ENCODE data around the gene LRRC45.

Gene LRRC45

DNA sequence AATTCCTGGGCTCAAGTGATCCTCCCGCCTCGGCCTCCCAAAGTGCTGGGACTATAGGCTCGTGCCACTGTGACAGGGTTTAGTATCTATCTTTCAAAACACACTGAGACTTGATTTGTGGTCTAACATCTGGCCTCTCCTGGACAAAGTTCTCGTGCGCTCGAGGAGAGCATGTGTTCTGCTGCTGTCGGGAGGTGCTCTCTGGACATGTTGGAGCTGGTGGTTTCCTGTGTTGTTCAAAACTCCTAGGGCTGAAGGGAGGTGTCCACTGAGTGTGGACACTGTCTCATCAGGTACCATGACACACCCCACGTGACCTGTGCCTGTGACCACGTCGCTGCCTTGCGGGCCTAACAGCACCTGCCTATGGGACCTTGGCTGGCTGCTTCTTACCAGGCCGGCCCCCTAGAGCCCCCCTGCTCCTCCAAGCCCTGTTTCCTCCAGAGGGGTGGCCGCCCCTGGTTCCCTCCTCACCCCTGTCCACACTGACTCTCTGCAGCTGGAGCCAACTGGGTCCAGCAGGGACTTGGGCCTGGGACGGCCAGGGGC is 22.9 kb downstream of the LRRC45 start:
- no peak for DNase-seq (ENCODE audit: low read depth)
- no peak for TF ChIP-seq POLR2A (IDR thresholded peaks at IDR 0.05; ENCODE audit: extremely low read depth, insufficient read length)
- no peak for TF ChIP-seq MYC (IDR thresholded peaks at IDR 0.05; ENCODE audit: low read depth, low read length)
- TF ChIP-seq, protein P1, sequence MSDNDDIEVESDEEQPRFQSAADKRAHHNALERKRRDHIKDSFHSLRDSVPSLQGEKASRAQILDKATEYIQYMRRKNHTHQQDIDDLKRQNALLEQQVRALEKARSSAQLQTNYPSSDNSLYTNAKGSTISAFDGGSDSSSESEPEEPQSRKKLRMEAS (IDR thresholded peaks at IDR 0.05; ENCODE audit: low read depth, low read length), result no peak
- TF ChIP-seq, protein P2, sequence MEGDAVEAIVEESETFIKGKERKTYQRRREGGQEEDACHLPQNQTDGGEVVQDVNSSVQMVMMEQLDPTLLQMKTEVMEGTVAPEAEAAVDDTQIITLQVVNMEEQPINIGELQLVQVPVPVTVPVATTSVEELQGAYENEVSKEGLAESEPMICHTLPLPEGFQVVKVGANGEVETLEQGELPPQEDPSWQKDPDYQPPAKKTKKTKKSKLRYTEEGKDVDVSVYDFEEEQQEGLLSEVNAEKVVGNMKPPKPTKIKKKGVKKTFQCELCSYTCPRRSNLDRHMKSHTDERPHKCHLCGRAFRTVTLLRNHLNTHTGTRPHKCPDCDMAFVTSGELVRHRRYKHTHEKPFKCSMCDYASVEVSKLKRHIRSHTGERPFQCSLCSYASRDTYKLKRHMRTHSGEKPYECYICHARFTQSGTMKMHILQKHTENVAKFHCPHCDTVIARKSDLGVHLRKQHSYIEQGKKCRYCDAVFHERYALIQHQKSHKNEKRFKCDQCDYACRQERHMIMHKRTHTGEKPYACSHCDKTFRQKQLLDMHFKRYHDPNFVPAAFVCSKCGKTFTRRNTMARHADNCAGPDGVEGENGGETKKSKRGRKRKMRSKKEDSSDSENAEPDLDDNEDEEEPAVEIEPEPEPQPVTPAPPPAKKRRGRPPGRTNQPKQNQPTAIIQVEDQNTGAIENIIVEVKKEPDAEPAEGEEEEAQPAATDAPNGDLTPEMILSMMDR (IDR thresholded peaks at IDR 0.05; ENCODE audit: low read depth, low read length), result no peak

DNA sequence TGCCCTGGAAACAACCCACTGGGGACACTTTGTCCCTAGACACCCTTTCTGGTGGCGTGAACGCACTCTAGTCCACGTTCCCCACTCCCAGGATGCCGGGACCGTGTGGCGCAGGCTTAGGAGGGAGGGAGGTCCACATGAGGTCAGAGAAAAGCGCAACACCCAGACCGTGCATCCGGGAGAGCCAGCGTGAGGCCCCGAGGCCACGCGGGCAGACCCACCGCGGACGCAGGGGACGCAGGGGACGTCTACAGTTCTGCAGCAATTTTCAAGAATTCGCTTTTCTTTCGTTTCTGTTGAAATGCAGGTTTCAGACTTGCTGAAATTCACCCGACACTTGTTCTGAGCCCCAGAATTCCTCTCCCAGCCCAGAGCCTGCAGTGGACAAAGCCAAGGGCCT is 23.8 kb downstream of the LRRC45 start:
- no peak overlapping the region for H3K4me3 ChIP-seq (ENCODE audit: low read depth, low read length)
- no peak for DNase-seq (ENCODE audit: low read depth)
- TF ChIP-seq, protein P2 (IDR thresholded peaks at IDR 0.05; ENCODE audit: low read depth, low read length), result no peak
- TF ChIP-seq MYC (IDR thresholded peaks at IDR 0.05; ENCODE audit: low read depth, low read length) (no peak), POLR2A (IDR thresholded peaks at IDR 0.05; ENCODE audit: extremely low read depth, insufficient read length) (no peak)
- TF ChIP-seq, protein P1 (IDR thresholded peaks at IDR 0.05; ENCODE audit: low read depth, low read length), result no peak

More for the DNA sequence above, 22.9 kb downstream of the LRRC45 start:
- no peak overlapping the region for H3K4me3 ChIP-seq (ENCODE audit: low read depth, low read length)

DNA sequence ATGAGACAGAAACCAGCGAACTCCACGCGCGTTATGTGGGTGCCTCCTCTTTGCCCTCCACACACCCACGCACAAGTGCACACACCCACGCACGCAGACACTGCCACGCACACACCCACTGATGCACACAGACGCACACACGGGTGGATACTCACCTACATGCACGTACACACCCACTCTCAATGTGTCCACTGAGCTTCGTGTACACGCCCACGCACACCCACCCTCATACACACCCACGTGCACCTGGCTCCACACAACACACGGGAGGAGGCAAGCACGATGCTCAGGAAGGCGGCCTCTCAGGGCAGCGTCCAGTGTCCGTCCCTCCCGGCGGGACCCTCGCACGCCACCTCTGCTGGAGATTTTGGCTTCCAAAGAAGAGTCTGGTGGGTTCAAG is 24.3 kb downstream of the LRRC45 start:
- TF ChIP-seq, protein P1 (IDR thresholded peaks at IDR 0.05; ENCODE audit: low read depth, low read length), result no peak
- no peak for TF ChIP-seq MYC (IDR thresholded peaks at IDR 0.05; ENCODE audit: low read depth, low read length)
- no peak for TF ChIP-seq POLR2A (IDR thresholded peaks at IDR 0.05; ENCODE audit: extremely low read depth, insufficient read length)
- TF ChIP-seq, protein P2 (IDR thresholded peaks at IDR 0.05; ENCODE audit: low read depth, low read length), result no peak
- no peak for DNase-seq (ENCODE audit: low read depth)
- no peak overlapping the region for H3K4me3 ChIP-seq (ENCODE audit: low read depth, low read length)

DNA sequence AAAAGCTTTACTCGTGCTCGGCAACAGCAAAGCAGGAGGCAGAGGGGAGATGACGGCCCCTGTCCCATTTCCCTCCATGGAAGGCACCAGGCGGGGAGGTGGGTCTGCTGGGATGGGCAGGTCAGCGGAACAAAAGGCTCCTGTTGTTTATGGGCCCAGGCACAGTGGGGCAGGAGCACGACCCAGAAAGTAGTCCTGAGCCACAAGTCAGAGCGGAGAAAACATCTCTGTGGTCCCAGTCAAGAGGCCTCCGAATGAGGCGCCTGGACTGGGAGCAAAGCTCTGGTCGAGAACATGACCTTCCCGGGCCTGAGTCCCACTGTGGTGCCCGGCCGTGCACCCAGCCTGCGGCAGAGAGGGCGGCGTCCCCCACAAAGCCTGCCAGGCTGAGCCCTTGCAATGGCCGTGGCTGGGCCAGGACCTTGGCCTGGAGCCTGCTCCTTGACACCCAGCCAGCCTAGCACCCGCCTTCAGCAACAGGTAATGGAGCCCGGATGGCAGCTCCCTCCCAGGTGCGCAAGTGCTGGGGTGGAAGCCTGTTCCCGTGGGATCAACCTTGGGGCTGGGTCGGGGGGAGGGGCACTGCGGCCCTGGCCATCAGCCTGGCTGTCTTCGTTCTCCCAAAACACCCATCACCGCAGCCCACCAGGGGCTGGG is 24.9 kb downstream of the LRRC45 start:
- DNase-seq (ENCODE audit: low read depth), result no peak
- no peak overlapping the region for H3K4me3 ChIP-seq (ENCODE audit: low read depth, low read length)
- TF ChIP-seq POLR2A (IDR thresholded peaks at IDR 0.05; ENCODE audit: extremely low read depth, insufficient read length) (no peak), MYC (IDR thresholded peaks at IDR 0.05; ENCODE audit: low read depth, low read length) (no peak)
- TF ChIP-seq, protein P1 (IDR thresholded peaks at IDR 0.05; ENCODE audit: low read depth, low read length), result no peak
- TF ChIP-seq, protein P2 (IDR thresholded peaks at IDR 0.05; ENCODE audit: low read depth, low read length), result no peak

DNA sequence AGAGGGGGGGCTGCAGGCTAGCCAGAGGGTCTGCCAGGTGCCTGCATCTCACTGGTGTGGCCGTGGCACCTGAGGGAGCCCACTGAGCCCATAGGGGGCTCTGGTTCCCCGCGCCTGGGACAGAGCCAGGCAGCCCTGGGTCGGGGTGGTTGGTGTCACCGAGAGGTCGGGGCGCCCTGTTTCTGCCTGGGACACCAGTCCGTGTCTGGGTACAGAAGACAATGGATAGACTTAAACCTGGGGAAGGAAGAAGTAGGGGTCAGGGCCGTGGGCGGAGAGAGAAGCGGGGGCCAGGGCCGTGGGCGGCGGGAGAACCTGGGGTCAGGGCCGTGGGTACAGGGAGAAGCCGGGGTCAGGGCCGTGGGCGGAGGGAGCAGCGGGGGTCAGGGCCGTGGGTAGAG is 25.5 kb downstream of the LRRC45 start:
- no peak for DNase-seq (ENCODE audit: low read depth)
- H3K4me3 ChIP-seq (ENCODE audit: low read depth, low read length), result no peak overlapping the region

More for the DNA sequence above, 25.5 kb downstream of the LRRC45 start:
- TF ChIP-seq, protein P1 (IDR thresholded peaks at IDR 0.05; ENCODE audit: low read depth, low read length), result no peak
- TF ChIP-seq, protein P2 (IDR thresholded peaks at IDR 0.05; ENCODE audit: low read depth, low read length), result no peak
- no peak for TF ChIP-seq POLR2A (IDR thresholded peaks at IDR 0.05; ENCODE audit: extremely low read depth, insufficient read length)
